Left renal cortex interstitium (tissue), 4 donors: ENCODE results near the gene PHF20. TPM values are rescaled to one million over a fixed set of nuclear protein-coding genes. Genes with fewer than 3 reads are reported as not detected.

Source experiments
- polyA plus RNA-seq, 4 donors: library from polyadenylated mRNA; unstranded; fragments of 120-200 nt; gene quantifications; one replicate each; pipeline ENCODE4 v1.2.1, GENCODE V29; 2013; ENCODE audit not compliant: insufficient read length in 4 of 4

The PHF20 gene
- polyA plus RNA-seq, 4 donors: 31.3 to 43.0 (median 35.4) TPM

Other genes starting within 250 kb of the PHF20 start
- under 1 TPM in 1 of 4 donors, not detected in 3; 0.19 TPM for gene C20orf173, start 242.4 kb upstream of the PHF20 start, polyA plus RNA-seq
- gene ERGIC3, start 229.9 kb upstream of the PHF20 start, polyA plus RNA-seq: 100 to 1,000 TPM; 346 to 382 (median 357) TPM
- 1 to 10 TPM; 3.1 to 5.3 (median 4.0) TPM for gene SPAG4, start 156.2 kb upstream of the PHF20 start, polyA plus RNA-seq
- 100 to 1,000 TPM; 170 to 221 (median 198) TPM for gene CPNE1, start 107.1 kb upstream of the PHF20 start, polyA plus RNA-seq
- gene RBM12, start 107.1 kb upstream of the PHF20 start, polyA plus RNA-seq: 100 to 1,000 TPM in 2 of 4 donors, 10 to 100 TPM in 2; 88.0 to 108 (median 97.7) TPM
- gene NFS1, start 72.7 kb upstream of the PHF20 start, polyA plus RNA-seq: 10 to 100 TPM; 28.4 to 36.2 (median 30.5) TPM
- gene ROMO1, start 72.6 kb upstream of the PHF20 start, polyA plus RNA-seq: 100 to 1,000 TPM in 1 of 4 donors, 10 to 100 TPM in 3; 56.9 to 132 (median 88.8) TPM
- 100 to 1,000 TPM; 488 to 707 (median 633) TPM for gene RBM39, start 29.8 kb upstream of the PHF20 start, polyA plus RNA-seq
- 10 to 100 TPM; 27.3 to 79.8 (median 53.3) TPM for gene SCAND1, start 182.5 kb downstream of the PHF20 start, polyA plus RNA-seq
- gene CNBD2, start 196.6 kb downstream of the PHF20 start, polyA plus RNA-seq: under 1 TPM; 0.49 to 0.87 (median 0.64) TPM